Endothelial cell of umbilical vein (primary cell): Measurements from ENCODE around the gene CAAP1. TPM values are rescaled to one million over a fixed set of nuclear protein-coding genes. Genes with fewer than 3 reads are reported as not detected.

Source experiments
- BruUV-seq: library from RNA; stranded (reverse); fragments of 400-500 nt; replicated peaks from 2 replicates; lab custom pipeline; 2021; lab: Mats Ljungman, UMichigan
- CTCF ChIA-PET: fragments of 300-600, 350-600 bp; sonication (Branson Sonifier 250); formaldehyde crosslinking; loops from one replicate; lab custom pipeline; 2021; ENCODE audit warnings: antibody characterized with exemption, inconsistent platforms; lab: Charles Lee
- POLR2A ChIA-PET: fragments of 300-600, 350-600 bp; sonication (Branson Sonifier 250); formaldehyde crosslinking; loops from one replicate; lab custom pipeline; 2021; ENCODE audit warnings: antibody characterized with exemption, inconsistent platforms; lab: Charles Lee
- DNase-seq: peaks from one replicate; pipeline ENCODE4 v3.0.0-alpha.2; 2011; ENCODE audit warnings: low read depth, low spot score
- FAIRE-seq: peaks from 2 replicates; lab custom pipeline; 2011; peaks lifted over from hg19 to GRCh38; lab: Jason Lieb, UNC
- H2AFZ ChIP-seq: 2 replicates; pipeline ENCODE4 v1.6.0; 2012; ENCODE audit warnings: low read depth, low read length, control low read depth, inconsistent platforms
- H3K27ac ChIP-seq: 2 replicates; pipeline ENCODE4 v1.5.1; 2011; ENCODE audit warnings: low read depth, mild to moderate bottlenecking, control low read depth, low read length, moderate library complexity; ENCODE audit not compliant: insufficient read depth
- H3K27me3 ChIP-seq, 2 experiments: 2 replicates each; pipeline versions ENCODE4 v1.6.0 to v1.6.1; 2011; ENCODE audit warnings: low read length in 2 of 2, mixed read lengths in 1 of 2; ENCODE audit not compliant: control insufficient read depth in 2 of 2, insufficient read depth in 2 of 2
- H3K36me3 ChIP-seq, 2 experiments: 2 replicates in 1 of 2; 3 replicates in 1 of 2; pipeline ENCODE4 v1.5.1; 2011; ENCODE audit warnings: low read length in 2 of 2, mild to moderate bottlenecking in 1 of 2, moderate library complexity in 1 of 2; ENCODE audit not compliant: control insufficient read depth in 2 of 2, insufficient read depth in 2 of 2; ENCODE audit errors: extremely low read depth in 1 of 2
- H3K4me1 ChIP-seq: 3 replicates; pipeline ENCODE4 v1.5.1; 2011; ENCODE audit warnings: mild to moderate bottlenecking, low read length; ENCODE audit not compliant: control insufficient read depth, insufficient read depth; ENCODE audit errors: extremely low read depth
- H3K4me2 ChIP-seq: 2 replicates; pipeline ENCODE4 v1.6.1; 2011; ENCODE audit warnings: low read length, control low read depth, mixed read lengths; ENCODE audit not compliant: insufficient read depth
- H3K4me3 ChIP-seq, 3 experiments: fragments of 200-600 bp in 1 of 3; sonication (generic), shearing (Covaris generic) in 1 of 3; replicated peaks in 1 of 3; 2 replicates each; pipeline ENCODE4 v1.5.1; 2011 to 2016; ENCODE audit warnings: control low read depth in 3 of 3, low read length in 3 of 3, mild to moderate bottlenecking in 2 of 3, inconsistent platforms in 1 of 3, low read depth in 1 of 3, moderate library complexity in 1 of 3; ENCODE audit not compliant: insufficient read depth in 1 of 3
- H3K79me2 ChIP-seq: 2 replicates; pipeline ENCODE4 v1.6.0; 2012; ENCODE audit warnings: low read length, inconsistent platforms; ENCODE audit not compliant: control insufficient read depth, insufficient read depth
- H3K9ac ChIP-seq: replicated peaks from 2 replicates; pipeline ENCODE3; 2011; ENCODE audit warnings: low read length, control low read depth; ENCODE audit not compliant: insufficient read depth; ENCODE audit errors: extremely low read depth
- H3K9me1 ChIP-seq: replicated peaks from 3 replicates; pipeline ENCODE4 v1.6.0; 2011; ENCODE audit warnings: mild to moderate bottlenecking, low read length; ENCODE audit not compliant: control insufficient read depth, insufficient read depth; ENCODE audit errors: extremely low read depth
- H3K9me3 ChIP-seq: replicated peaks from 2 replicates; pipeline ENCODE4 v1.5.1; 2012; ENCODE audit warnings: low read length, inconsistent platforms; ENCODE audit not compliant: control insufficient read depth, insufficient read depth
- H4K20me1 ChIP-seq: replicated peaks from 2 replicates; pipeline ENCODE3; 2011; ENCODE audit warnings: mild to moderate bottlenecking, low read length; ENCODE audit not compliant: control insufficient read depth, insufficient read depth; ENCODE audit errors: extremely low read depth
- EZH2 ChIP-seq: IDR thresholded peaks from 2 replicates; pipeline ENCODE4 v1.6.1; 2012; ENCODE audit warnings: borderline replicate concordance, low read depth, mild to moderate bottlenecking, moderate library complexity, low read length, inconsistent platforms; ENCODE audit not compliant: severe bottlenecking
- FOS ChIP-seq: IDR thresholded peaks from 2 replicates; pipeline ENCODE4 v1.6.1; 2011; ENCODE audit warnings: mild to moderate bottlenecking, low read length, moderate library complexity, borderline replicate concordance; ENCODE audit not compliant: insufficient read depth
- GATA2 ChIP-seq: IDR thresholded peaks from 2 replicates; pipeline ENCODE4 v1.7.0; 2011; ENCODE audit warnings: low read depth, mild to moderate bottlenecking, moderate library complexity, mixed read lengths, low read length; ENCODE audit not compliant: insufficient read length, insufficient read depth
- JUN ChIP-seq: IDR thresholded peaks from 2 replicates; pipeline ENCODE4 v1.6.1; 2011; ENCODE audit warnings: borderline replicate concordance, low read depth; ENCODE audit not compliant: insufficient read length, insufficient read depth
- MYC ChIP-seq: IDR thresholded peaks from one replicate; pipeline ENCODE4 v1.6.1; 2011; ENCODE audit warnings: mild to moderate bottlenecking, low read depth, low read length
- POLR2A ChIP-seq: IDR thresholded peaks from 2 replicates; pipeline ENCODE4 v1.6.1; 2012; ENCODE audit warnings: low read depth, mild to moderate bottlenecking, control low read depth, low read length
- POLR2AphosphoS5 ChIP-seq: IDR thresholded peaks from 2 replicates; pipeline ENCODE4 v1.6.1; 2012; ENCODE audit warnings: low read depth, mild to moderate bottlenecking, control low read depth, low read length, moderate library complexity; ENCODE audit not compliant: insufficient read depth
- dilution Hi-C: fragments of 300-500 bp; cut with MboI; formaldehyde crosslinking; loops from one replicate; pipeline ENCODE4 v1.15.0; 2019; ENCODE audit warnings: low sequenced_read_pairs; ENCODE audit not compliant: extremely low pct_ligation_motif_present
- intact Hi-C: fragments of 100-400 bp; cut with micrococcal nuclease; formaldehyde crosslinking; loops from one replicate; pipeline ENCODE4 v1.10.0; 2022
- polyA plus RNA-seq, 4 experiments: library from polyadenylated mRNA; depleted of rRNA in 3 of 4; stranded (reverse) in 3 of 4; unstranded in 1 of 4; fragments of >200 nt; gene quantifications; 2 replicates each; pipeline versions ENCODE4 v1.2.1 to v1.2.3, GENCODE V29; 2011 to 2012; ENCODE audit warnings: missing spikeins in 1 of 4
- total RNA-seq: library from RNA; stranded (reverse); gene quantifications from 2 replicates; pipeline ENCODE4 v1.2.3, GENCODE V29; 2021
- TF ChIP-seq, protein P1 (sequence below), 2 donors: IDR thresholded peaks; 1 replicate in 1 of 2; 2 replicates in 1 of 2; pipeline ENCODE4 v1.5.1; 2011; ENCODE audit warnings: low read length in 2 of 2, mild to moderate bottlenecking in 2 of 2, moderate library complexity in 2 of 2, control low read depth in 1 of 2, inconsistent platforms in 1 of 2, low read depth in 1 of 2; ENCODE audit not compliant: insufficient read depth in 1 of 2; ENCODE audit errors: extremely low read depth in 1 of 2
- TF ChIP-seq, protein P2 (sequence below): IDR thresholded peaks from 2 replicates; pipeline ENCODE4 v1.6.1; 2011; ENCODE audit not compliant: insufficient read depth, insufficient read length

CAAP1 gene
- total and polyA plus RNA-seq, 2 donors (not counting 3 experiments of a cell fraction or from before 2014, with no cell fraction given), result 5.3 to 16.1 TPM

DNA sequence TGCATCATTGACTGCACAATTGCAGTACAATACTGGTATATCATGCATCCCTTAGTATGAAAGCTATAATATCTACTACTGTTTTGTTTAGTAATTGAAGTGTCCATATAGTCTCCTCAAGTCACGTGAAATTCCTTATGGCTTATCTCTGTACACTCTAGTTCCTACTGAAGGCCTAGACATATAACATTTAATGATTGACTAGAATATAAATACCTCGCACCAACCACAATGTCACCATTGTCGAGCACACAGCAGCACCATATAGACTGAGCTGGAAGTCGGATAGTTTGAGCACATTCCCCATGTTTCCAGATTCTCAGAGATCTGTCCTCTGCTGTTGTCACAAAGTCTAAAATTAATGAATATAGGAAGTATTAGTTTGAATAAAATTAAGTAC lies 33.0 kb upstream of the CAAP1 start:
- Histone ChIP-seq H4K20me1 (no peaks in the 10 kb centered on the region), H3K27ac (no peak overlapping the region), H3K4me1 (no peaks in the 10 kb centered on the region), H3K4me2 (no peak overlapping the region), H3K9me1 (no peaks in the 10 kb centered on the region), H3K36me3 (peaks cover 10 to 17% of the 10 kb centered on the region in 2 experiments), H3K79me2 (no peaks in the 10 kb centered on the region), H3K4me3 (no peak overlapping the region), H2AFZ (no peak overlapping the region), H3K27me3 (no peaks in the 10 kb centered on the region), H3K9me3 (no peaks in the 10 kb centered on the region), H3K9ac (no peak overlapping the region)
- CTCF ChIA-PET, result no interaction called here
- no peak for TF ChIP-seq POLR2AphosphoS5
- no peak for TF ChIP-seq FOS
- TF ChIP-seq, protein P1, sequence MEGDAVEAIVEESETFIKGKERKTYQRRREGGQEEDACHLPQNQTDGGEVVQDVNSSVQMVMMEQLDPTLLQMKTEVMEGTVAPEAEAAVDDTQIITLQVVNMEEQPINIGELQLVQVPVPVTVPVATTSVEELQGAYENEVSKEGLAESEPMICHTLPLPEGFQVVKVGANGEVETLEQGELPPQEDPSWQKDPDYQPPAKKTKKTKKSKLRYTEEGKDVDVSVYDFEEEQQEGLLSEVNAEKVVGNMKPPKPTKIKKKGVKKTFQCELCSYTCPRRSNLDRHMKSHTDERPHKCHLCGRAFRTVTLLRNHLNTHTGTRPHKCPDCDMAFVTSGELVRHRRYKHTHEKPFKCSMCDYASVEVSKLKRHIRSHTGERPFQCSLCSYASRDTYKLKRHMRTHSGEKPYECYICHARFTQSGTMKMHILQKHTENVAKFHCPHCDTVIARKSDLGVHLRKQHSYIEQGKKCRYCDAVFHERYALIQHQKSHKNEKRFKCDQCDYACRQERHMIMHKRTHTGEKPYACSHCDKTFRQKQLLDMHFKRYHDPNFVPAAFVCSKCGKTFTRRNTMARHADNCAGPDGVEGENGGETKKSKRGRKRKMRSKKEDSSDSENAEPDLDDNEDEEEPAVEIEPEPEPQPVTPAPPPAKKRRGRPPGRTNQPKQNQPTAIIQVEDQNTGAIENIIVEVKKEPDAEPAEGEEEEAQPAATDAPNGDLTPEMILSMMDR (IDR thresholded peaks at IDR 0.05; ENCODE audit: extremely low read depth in 1 of 2, insufficient read depth in 1 of 2, low read depth in 1 of 2, low read length in 2 of 2), result no peak
- TF ChIP-seq GATA2, result no peak
- no peak for TF ChIP-seq EZH2
- TF ChIP-seq, protein P2, sequence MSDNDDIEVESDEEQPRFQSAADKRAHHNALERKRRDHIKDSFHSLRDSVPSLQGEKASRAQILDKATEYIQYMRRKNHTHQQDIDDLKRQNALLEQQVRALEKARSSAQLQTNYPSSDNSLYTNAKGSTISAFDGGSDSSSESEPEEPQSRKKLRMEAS, result no peak
- no peak for TF ChIP-seq MYC
- no peak for TF ChIP-seq POLR2A
- TF ChIP-seq JUN, result no peak
- POLR2A ChIA-PET, result no interaction called here
- DNase-seq (no peak), FAIRE-seq (no peak)
- dilution Hi-C loops (no loop called here), intact Hi-C loops (no loop called here)
- no TSS peak for BruUV-seq
